Stimulated activated naive CD8-positive, alpha-beta T cell treated with anti-CD3 and anti-CD28 coated beads, Interleukin-15, amount 100 ng/mL, for 72 hours (primary cell): Measurements from ENCODE around the gene STC2.

ENCODE experiments used
- ATAC-seq: fragments of 150-1000 bp; cut with Tn5 transposase; 2 replicates; pipeline ENCODE4 v1.10.0; 2021; ENCODE audit warnings: mild to moderate bottlenecking, moderate library complexity
- DNase-seq, 2 donors: peaks; one replicate each; pipeline ENCODE4 v3.0.0; 2021 to 2022
- H3K27ac Mint-ChIP-seq, 2 donors: one replicate each; pipeline ENCODE4 v1.8.0; 2022; ENCODE audit warnings: mild to moderate bottlenecking in 2 of 2, mixed read lengths in 2 of 2, moderate library complexity in 2 of 2
- H3K27me3 Mint-ChIP-seq: one replicate; pipeline ENCODE4 v1.8.0; 2022; ENCODE audit warnings: mixed read lengths
- H3K4me1 Mint-ChIP-seq: one replicate; pipeline ENCODE4 v1.8.0; 2022; ENCODE audit warnings: mild to moderate bottlenecking, mixed read lengths
- H3K4me3 Mint-ChIP-seq, 2 donors: one replicate each; pipeline ENCODE4 v1.8.0; 2022; ENCODE audit warnings: mild to moderate bottlenecking in 2 of 2, mixed read lengths in 2 of 2, moderate library complexity in 1 of 2
- H3K9me3 Mint-ChIP-seq, 2 donors: one replicate each; pipeline ENCODE4 v1.8.0; 2022; ENCODE audit warnings: mixed read lengths in 2 of 2

Gene STC2

DNA sequence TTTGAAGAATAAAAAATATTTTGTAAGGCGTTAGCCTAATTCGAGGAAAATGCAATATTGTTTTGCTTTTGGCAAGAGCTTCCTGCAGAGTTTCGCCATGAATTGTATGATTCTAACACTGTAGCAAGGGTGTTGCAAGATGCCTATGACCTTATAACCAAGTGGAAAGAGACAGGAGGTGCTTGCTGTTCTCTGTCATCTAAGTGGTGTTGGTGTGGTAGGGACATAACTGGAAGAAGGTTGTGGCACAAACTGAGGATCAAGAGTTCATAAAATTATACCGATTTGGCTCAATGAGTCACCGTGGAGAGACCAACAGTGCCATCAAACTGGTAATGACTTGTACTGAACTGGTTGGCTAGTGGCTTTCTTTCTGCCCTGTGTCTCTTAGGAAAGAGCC lies 6.3 kb downstream of the STC2 start:
- no peak overlapping the region for H3K27ac Mint-ChIP-seq
- H3K4me3 Mint-ChIP-seq: no peak overlapping the region
- no peaks in the 10 kb centered on the region for H3K9me3 Mint-ChIP-seq
- no peak for ATAC-seq
- DNase-seq: no peak
- peaks cover 25% of the 10 kb centered on the region for H3K4me1 Mint-ChIP-seq
- peaks cover 59% of the 10 kb centered on the region for H3K27me3 Mint-ChIP-seq

GRCh38 chr5:173320259-173320658 lies 8.0 kb downstream of the STC2 start:
- Mint-ChIP-seq H3K27ac (no peak overlapping the region), H3K9me3 (no peaks in the 10 kb centered on the region), H3K4me3 (no peak overlapping the region), H3K4me1 (peaks cover 16% of the 10 kb centered on the region), H3K27me3 (peaks cover 51% of the 10 kb centered on the region)
- no peak for DNase-seq
- no peak for ATAC-seq

GRCh38 chr5:173319646-173320045 lies 8.6 kb downstream of the STC2 start:
- DNase-seq (no peak), ATAC-seq (no peak)
- H3K27me3 Mint-ChIP-seq: peaks cover 51% of the 10 kb centered on the region
- no peaks in the 10 kb centered on the region for H3K9me3 Mint-ChIP-seq
- H3K4me3 Mint-ChIP-seq: no peak overlapping the region
- no peak overlapping the region for H3K27ac Mint-ChIP-seq
- H3K4me1 Mint-ChIP-seq: peaks cover 10% of the 10 kb centered on the region

GRCh38 chr5:173318881-173319620 lies 9.2 kb downstream of the STC2 start:
- Mint-ChIP-seq H3K4me1 (peaks cover 4% of the 10 kb centered on the region), H3K9me3 (no peaks in the 10 kb centered on the region), H3K27ac (peak overlapping the region in 1 of 2 donors; percentile 45), H3K27me3 (peaks cover 50% of the 10 kb centered on the region), H3K4me3 (no peak overlapping the region)
- ATAC-seq (no peak), DNase-seq (no peak)

GRCh38 chr5:173318330-173318729 lies 9.9 kb downstream of the STC2 start:
- Mint-ChIP-seq H3K27ac (no peak overlapping the region), H3K27me3 (peaks cover 47% of the 10 kb centered on the region), H3K4me1 (no peaks in the 10 kb centered on the region), H3K9me3 (no peaks in the 10 kb centered on the region), H3K4me3 (no peak overlapping the region)
- no peak for DNase-seq
- no peak for ATAC-seq

DNA sequence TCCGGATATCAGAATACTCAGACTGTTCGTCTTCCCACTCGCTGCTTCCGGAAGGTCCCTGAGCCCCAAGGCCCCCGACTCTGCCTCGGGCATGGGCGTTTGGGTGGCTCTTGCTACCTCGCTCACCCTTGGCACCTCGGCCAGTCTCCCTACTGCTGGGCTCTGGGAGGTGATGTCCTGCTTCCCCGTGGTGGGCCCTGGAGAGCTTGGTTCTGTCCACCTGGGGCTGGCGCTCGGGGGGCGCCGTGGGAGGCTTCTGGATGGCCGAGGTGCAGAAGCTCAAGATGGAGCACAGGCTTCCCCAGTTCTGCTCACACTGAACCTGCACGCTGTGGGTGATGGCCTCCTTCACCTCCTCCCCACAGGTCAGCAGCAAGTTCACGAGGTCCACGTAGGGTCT lies 10.4 kb downstream of the STC2 start:
- DNase-seq (no peak), ATAC-seq (no peak)
- peaks cover 47% of the 10 kb centered on the region for H3K27me3 Mint-ChIP-seq
- no peaks in the 10 kb centered on the region for H3K9me3 Mint-ChIP-seq
- H3K27ac Mint-ChIP-seq: peak overlapping the region in 1 of 2 donors; percentile 66
- H3K4me1 Mint-ChIP-seq: no peaks in the 10 kb centered on the region
- H3K4me3 Mint-ChIP-seq: no peak overlapping the region

- peaks cover 49% of the 10 kb centered on the region for H3K27me3 Mint-ChIP-seq
- no peaks in the 10 kb centered on the region for H3K4me1 Mint-ChIP-seq
- DNase-seq (no peak), ATAC-seq (no peak)
- peak overlapping the region; percentile 52 to 66 for H3K27ac Mint-ChIP-seq
- H3K9me3 Mint-ChIP-seq: no peaks in the 10 kb centered on the region
- H3K4me3 Mint-ChIP-seq: no peak overlapping the region
Measured at GRCh38 chr5:173317091-173317730, 11.0 kb downstream of the STC2 start.

- no peak for DNase-seq
- peaks cover 57% of the 10 kb centered on the region for H3K27me3 Mint-ChIP-seq
- no peaks in the 10 kb centered on the region for H3K9me3 Mint-ChIP-seq
- H3K4me1 Mint-ChIP-seq: no peaks in the 10 kb centered on the region
- no peak overlapping the region for H3K4me3 Mint-ChIP-seq
- H3K27ac Mint-ChIP-seq: no peak overlapping the region
- no peak for ATAC-seq
Measured at GRCh38 chr5:173316339-173317020, 11.7 kb downstream of the STC2 start.

- Mint-ChIP-seq H3K27me3 (peaks cover 64% of the 10 kb centered on the region), H3K9me3 (no peaks in the 10 kb centered on the region), H3K4me3 (no peak overlapping the region), H3K27ac (no peak overlapping the region), H3K4me1 (no peaks in the 10 kb centered on the region)
- no peak for ATAC-seq
- no peak for DNase-seq
Measured at GRCh38 chr5:173315495-173316338, 12.5 kb downstream of the STC2 start.

DNA sequence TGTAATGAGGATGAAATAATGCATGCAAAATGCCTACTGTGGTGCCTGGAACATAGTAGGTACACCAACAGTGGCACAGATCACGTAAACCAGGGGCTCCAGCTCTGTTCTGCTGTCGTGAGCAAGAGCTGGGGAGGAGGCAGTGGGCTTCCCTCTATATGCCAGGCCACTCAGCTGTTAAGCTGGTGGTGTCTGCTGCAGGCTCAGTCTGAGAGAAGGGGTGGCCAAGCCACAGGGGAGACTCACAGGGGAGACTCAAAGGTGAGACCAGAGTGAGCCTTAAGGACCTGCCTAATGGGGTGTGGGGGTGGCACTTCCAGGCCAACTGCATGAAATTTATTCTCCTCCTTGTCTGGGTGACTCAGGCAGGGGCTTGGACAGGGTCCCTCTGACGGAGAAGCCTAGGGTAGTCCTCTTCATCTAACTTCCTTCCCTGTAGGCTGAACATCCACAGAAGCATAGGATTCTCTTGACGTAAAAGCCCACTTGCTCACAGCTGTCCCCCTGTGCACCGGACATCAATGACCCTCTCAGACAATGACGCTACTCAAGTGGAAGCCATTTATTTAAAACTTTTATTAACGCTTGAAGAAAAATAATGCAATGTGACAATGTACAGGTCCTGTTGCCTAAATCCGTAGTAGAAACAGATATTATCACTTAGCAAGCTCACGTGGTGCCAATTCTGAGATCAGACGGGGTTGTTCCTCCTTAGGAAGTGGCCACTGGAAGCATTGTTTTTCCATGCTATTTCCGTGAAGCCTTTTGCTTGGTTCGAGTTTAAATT lies 13.9 kb downstream of the STC2 start:
- Mint-ChIP-seq H3K9me3 (no peaks in the 10 kb centered on the region), H3K4me1 (no peaks in the 10 kb centered on the region), H3K27ac (no peak overlapping the region), H3K4me3 (no peak overlapping the region), H3K27me3 (peaks cover 66% of the 10 kb centered on the region)
- ATAC-seq: peak; percentile 47
- DNase-seq: no peak

GRCh38 chr5:173313351-173313801 lies 14.8 kb downstream of the STC2 start:
- no peak overlapping the region for H3K4me3 Mint-ChIP-seq
- ATAC-seq: no peak
- H3K27me3 Mint-ChIP-seq: peaks cover 69% of the 10 kb centered on the region

GRCh38 chr5:173312821-173313220 lies 15.4 kb downstream of the STC2 start:
- Mint-ChIP-seq H3K9me3 (peaks cover 0 to 10% of the 10 kb centered on the region in 2 donors), H3K27ac (peak overlapping the region in 1 of 2 donors; percentile 94), H3K4me3 (no peak overlapping the region), H3K27me3 (peaks cover 69% of the 10 kb centered on the region), H3K4me1 (no peaks in the 10 kb centered on the region)
- no peak for DNase-seq
- no peak for ATAC-seq

More at GRCh38 chr5:173313351-173313801, 14.8 kb downstream of the STC2 start:
- peaks cover 0 to 5% of the 10 kb centered on the region in 2 donors for H3K9me3 Mint-ChIP-seq
- no peaks in the 10 kb centered on the region for H3K4me1 Mint-ChIP-seq
- no peak for DNase-seq
- peak overlapping the region in 1 of 2 donors; percentile 94 for H3K27ac Mint-ChIP-seq

- Mint-ChIP-seq H3K9me3 (peaks cover 0 to 13% of the 10 kb centered on the region in 2 donors), H3K4me1 (no peaks in the 10 kb centered on the region), H3K27me3 (peaks cover 70% of the 10 kb centered on the region), H3K27ac (no peak overlapping the region), H3K4me3 (no peak overlapping the region)
- DNase-seq (no peak), ATAC-seq (no peak)
Measured at GRCh38 chr5:173311818-173312585, 16.2 kb downstream of the STC2 start.
